HEK293 (cell line): ENCODE measurements around the gene ANKH.
"Not testable (repeated sequence)": the region's sequence is repeated elsewhere in the genome, so short reads cannot be mapped to it uniquely, and the experiment has no call there.

Source experiments
- CTCF ChIA-PET: fragments of 350-600 bp; formaldehyde crosslinking; extraction: SDS; loops from one replicate; lab custom pipeline; 2021; ENCODE audit warnings: antibody characterized with exemption; lab: Yijun Ruan, JAX
- POLR2A ChIA-PET: fragments of 300-600 bp; formaldehyde crosslinking; extraction: SDS; loops from one replicate; lab custom pipeline; 2020; ENCODE audit warnings: antibody characterized with exemption, inconsistent platforms; lab: Yijun Ruan, JAX
- H3K27ac ChIP-seq: fragments of 200-500 bp; sonication (Bioruptor generic); 2 replicates; pipeline ENCODE4 v1.5.1; 2014; ENCODE audit warnings: low read depth, low read length, control low read depth, inconsistent platforms; ENCODE audit errors: extremely low read depth
- H3K36me3 ChIP-seq, 2 experiments: fragments of 200-500 bp in 1 of 2; sonication (Bioruptor generic) in 1 of 2; 1 replicate in 1 of 2; 2 replicates in 1 of 2; pipeline ENCODE4 v1.5.1; 2014 to 2017; ENCODE audit warnings: inconsistent platforms in 2 of 2, low read length in 2 of 2; ENCODE audit not compliant: control insufficient read depth in 2 of 2, insufficient read depth in 1 of 2
- H3K4me1 ChIP-seq: fragments of 200-500 bp; sonication (Bioruptor generic); 2 replicates; pipeline ENCODE4 v1.5.1; 2014; ENCODE audit warnings: mild to moderate bottlenecking, low read length, inconsistent platforms; ENCODE audit not compliant: control insufficient read depth, insufficient read depth
- H3K4me3 ChIP-seq: 2 replicates; pipeline ENCODE4 v1.5.1; 2011; ENCODE audit warnings: low read depth, mild to moderate bottlenecking, control low read depth, low read length, moderate library complexity
- H3K9me3 ChIP-seq: fragments of 200-500 bp; sonication (Bioruptor generic); 2 replicates; pipeline ENCODE4 v1.5.1; 2014; ENCODE audit warnings: low read depth, low read length, inconsistent platforms; ENCODE audit not compliant: control insufficient read depth, insufficient read depth
- GFI1B ChIP-seq: fragments of 450-650 bp; formaldehyde crosslinking; IDR thresholded peaks from 2 replicates; pipeline ENCODE4 v1.5.1; 2016; ENCODE audit warnings: missing biosample characterization, missing genetic modification characterization
- GLI4 ChIP-seq: fragments of 450-650 bp; formaldehyde crosslinking; IDR thresholded peaks from 2 replicates; pipeline ENCODE4 v1.5.1; 2016; ENCODE audit warnings: missing biosample characterization, missing genetic modification characterization
- ZBTB7A ChIP-seq: fragments of 450-650 bp; formaldehyde crosslinking; IDR thresholded peaks from 2 replicates; pipeline ENCODE4 v1.5.1; 2016; ENCODE audit warnings: low read depth, missing biosample characterization, missing genetic modification characterization
- ZIC2 ChIP-seq: fragments of 450-650 bp; formaldehyde crosslinking; IDR thresholded peaks from 2 replicates; pipeline ENCODE4 v1.5.1; 2016; ENCODE audit warnings: missing biosample characterization, missing genetic modification characterization
- ZNF112 ChIP-seq: fragments of 450-650 bp; formaldehyde crosslinking; IDR thresholded peaks from 2 replicates; pipeline ENCODE4 v1.5.0; 2017; ENCODE audit warnings: missing biosample characterization, missing genetic modification characterization
- ZNF114 ChIP-seq: fragments of 450-650 bp; formaldehyde crosslinking; IDR thresholded peaks from 2 replicates; pipeline ENCODE4 v1.5.0; 2017; ENCODE audit warnings: missing biosample characterization, missing genetic modification characterization
- ZNF214 ChIP-seq: fragments of 450-650 bp; formaldehyde crosslinking; IDR thresholded peaks from 2 replicates; pipeline ENCODE4 v1.5.1; 2017; ENCODE audit warnings: missing biosample characterization, mild to moderate bottlenecking, missing genetic modification characterization, borderline replicate concordance
- ZNF292 ChIP-seq: fragments of 450-650 bp; formaldehyde crosslinking; IDR thresholded peaks from 2 replicates; pipeline ENCODE4 v1.5.1; 2016; ENCODE audit warnings: low read depth, missing biosample characterization, missing genetic modification characterization, borderline replicate concordance
- ZNF37A ChIP-seq: fragments of 450-650 bp; IDR thresholded peaks from 2 replicates; pipeline ENCODE4 v1.5.1; 2018; ENCODE audit warnings: missing biosample characterization, missing genetic modification characterization
- ZNF404 ChIP-seq: fragments of 450-650 bp; formaldehyde crosslinking; IDR thresholded peaks from 2 replicates; pipeline ENCODE4 v1.5.1; 2017; ENCODE audit warnings: missing biosample characterization, missing genetic modification characterization
- ZNF514 ChIP-seq: fragments of 450-650 bp; formaldehyde crosslinking; IDR thresholded peaks from 2 replicates; pipeline ENCODE4 v1.5.1; 2016; ENCODE audit warnings: missing biosample characterization, missing genetic modification characterization
- ZNF549 ChIP-seq: fragments of 450-650 bp; IDR thresholded peaks from 2 replicates; pipeline ENCODE4 v1.5.1; 2018; ENCODE audit warnings: missing biosample characterization, missing genetic modification characterization, mild to moderate bottlenecking, inconsistent platforms, moderate library complexity
- ZNF571 ChIP-seq: fragments of 450-650 bp; formaldehyde crosslinking; IDR thresholded peaks from 2 replicates; pipeline ENCODE4 v1.5.0; 2017; ENCODE audit warnings: missing biosample characterization, missing genetic modification characterization
- ZNF747 ChIP-seq: fragments of 450-650 bp; formaldehyde crosslinking; IDR thresholded peaks from 2 replicates; pipeline ENCODE4 v1.5.1; 2016; ENCODE audit warnings: missing biosample characterization, missing genetic modification characterization
- TF ChIP-seq, protein P1 (sequence below): fragments of 450-650 bp; formaldehyde crosslinking; IDR thresholded peaks from 2 replicates; pipeline ENCODE4 v1.5.1; 2016; ENCODE audit warnings: missing biosample characterization, missing genetic modification characterization
- TF ChIP-seq, protein P2 (sequence below): fragments of 450-650 bp; formaldehyde crosslinking; IDR thresholded peaks from 2 replicates; pipeline ENCODE4 v1.5.1; 2017; ENCODE audit warnings: missing biosample characterization, missing genetic modification characterization
- TF ChIP-seq, protein P3 (sequence below): fragments of 450-650 bp; formaldehyde crosslinking; IDR thresholded peaks from 2 replicates; pipeline ENCODE4 v1.5.1; 2016; ENCODE audit warnings: missing biosample characterization, missing genetic modification characterization
- TF ChIP-seq, protein P4 (sequence below): fragments of 450-650 bp; formaldehyde crosslinking; IDR thresholded peaks from 2 replicates; pipeline ENCODE4 v1.5.1; 2016; ENCODE audit warnings: missing biosample characterization, missing genetic modification characterization, low read depth
- TF ChIP-seq, protein P5 (sequence below): fragments of 450-650 bp; formaldehyde crosslinking; IDR thresholded peaks from 2 replicates; pipeline ENCODE4 v1.5.1; 2016; ENCODE audit warnings: missing biosample characterization, missing genetic modification characterization, low read depth
- TF ChIP-seq, protein P6 (sequence below): IDR thresholded peaks from 2 replicates; pipeline ENCODE4 v1.6.1; 2011; ENCODE audit warnings: mild to moderate bottlenecking, low read depth, low read length, borderline replicate concordance
- TF ChIP-seq, protein P7 (sequence below): fragments of 450-650 bp; formaldehyde crosslinking; IDR thresholded peaks from 2 replicates; pipeline ENCODE4 v1.5.1; 2016; ENCODE audit warnings: missing biosample characterization, missing genetic modification characterization

ANKH gene

DNA sequence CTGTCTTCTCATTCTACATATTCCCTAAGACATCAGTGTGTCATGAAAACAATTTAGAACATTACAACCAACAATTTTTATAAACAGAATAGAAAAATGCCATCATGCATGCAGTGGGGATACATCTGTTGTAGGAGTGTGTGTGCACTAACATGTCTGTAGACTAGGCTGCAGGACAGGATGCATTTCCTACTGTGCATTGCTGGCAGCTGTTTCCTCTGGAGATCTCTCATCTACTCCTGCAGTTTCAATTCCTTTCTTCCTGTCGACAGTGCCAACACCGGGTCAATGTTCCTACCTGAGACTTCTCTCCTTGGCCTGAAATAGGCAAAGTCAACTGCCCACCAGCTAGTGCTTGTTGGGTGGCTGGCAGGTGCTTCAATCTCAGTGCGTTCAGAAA, 69.8 kb downstream of the ANKH start (continued):
- TF ChIP-seq, protein P1, sequence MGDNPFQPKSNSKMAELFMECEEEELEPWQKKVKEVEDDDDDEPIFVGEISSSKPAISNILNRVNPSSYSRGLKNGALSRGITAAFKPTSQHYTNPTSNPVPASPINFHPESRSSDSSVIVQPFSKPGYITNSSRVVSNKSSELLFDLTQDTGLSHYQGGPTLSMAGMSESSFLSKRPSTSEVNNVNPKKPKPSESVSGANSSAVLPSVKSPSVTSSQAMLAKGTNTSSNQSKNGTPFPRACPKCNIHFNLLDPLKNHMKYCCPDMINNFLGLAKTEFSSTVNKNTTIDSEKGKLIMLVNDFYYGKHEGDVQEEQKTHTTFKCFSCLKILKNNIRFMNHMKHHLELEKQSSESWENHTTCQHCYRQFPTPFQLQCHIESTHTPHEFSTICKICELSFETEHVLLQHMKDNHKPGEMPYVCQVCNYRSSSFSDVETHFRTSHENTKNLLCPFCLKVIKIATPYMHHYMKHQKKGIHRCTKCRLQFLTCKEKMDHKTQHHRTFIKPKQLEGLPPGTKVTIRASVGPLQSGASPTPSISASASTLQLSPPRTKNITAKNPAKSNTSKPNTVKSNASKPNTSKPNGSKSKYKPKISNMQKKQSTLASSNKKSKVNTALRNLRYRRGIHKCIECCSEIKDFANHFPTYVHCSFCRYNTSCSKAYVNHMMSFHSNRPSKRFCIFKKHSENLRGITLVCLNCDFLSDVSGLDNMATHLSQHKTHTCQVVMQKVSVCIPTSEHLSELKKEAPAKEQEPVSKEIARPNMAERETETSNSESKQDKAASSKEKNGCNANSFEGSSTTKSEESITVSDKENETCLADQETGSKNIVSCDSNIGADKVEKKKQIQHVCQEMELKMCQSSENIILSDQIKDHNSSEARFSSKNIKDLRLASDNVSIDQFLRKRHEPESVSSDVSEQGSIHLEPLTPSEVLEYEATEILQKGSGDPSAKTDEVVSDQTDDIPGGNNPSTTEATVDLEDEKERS (tag by site-specific recombination): no peak
- TF ChIP-seq ZNF747: no peak
- TF ChIP-seq, protein P2, sequence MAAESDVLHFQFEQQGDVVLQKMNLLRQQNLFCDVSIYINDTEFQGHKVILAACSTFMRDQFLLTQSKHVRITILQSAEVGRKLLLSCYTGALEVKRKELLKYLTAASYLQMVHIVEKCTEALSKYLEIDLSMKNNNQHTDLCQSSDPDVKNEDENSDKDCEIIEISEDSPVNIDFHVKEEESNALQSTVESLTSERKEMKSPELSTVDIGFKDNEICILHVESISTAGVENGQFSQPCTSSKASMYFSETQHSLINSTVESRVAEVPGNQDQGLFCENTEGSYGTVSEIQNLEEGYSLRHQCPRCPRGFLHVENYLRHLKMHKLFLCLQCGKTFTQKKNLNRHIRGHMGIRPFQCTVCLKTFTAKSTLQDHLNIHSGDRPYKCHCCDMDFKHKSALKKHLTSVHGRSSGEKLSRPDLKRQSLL (tag by site-specific recombination): no peak
- TF ChIP-seq ZNF514 (tag by site-specific recombination): no peak
- TF ChIP-seq GFI1B (tag by site-specific recombination): no peak
- no peak for TF ChIP-seq ZIC2 (tag by site-specific recombination)

DNA sequence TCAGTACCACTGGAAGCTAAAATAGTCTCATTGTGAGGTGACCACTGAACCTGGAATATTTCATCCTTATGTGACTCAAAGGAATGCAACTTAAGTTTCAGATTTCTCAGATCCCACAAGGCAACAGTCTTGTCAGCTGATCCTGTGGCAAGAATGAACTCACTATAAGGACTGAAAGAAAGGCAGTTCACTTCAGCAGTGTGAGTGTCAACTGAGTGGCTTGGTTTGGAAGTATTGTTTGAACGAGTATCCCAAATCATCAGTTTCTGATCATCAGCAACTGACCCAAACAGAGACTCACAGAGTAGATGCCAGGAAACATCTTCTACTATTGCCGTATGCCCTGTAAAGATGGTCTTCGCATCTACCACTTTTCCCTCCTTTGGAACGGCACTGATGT, 74.2 kb downstream of the ANKH start:
- H3K4me1 ChIP-seq, POLR2A ChIA-PET, H3K9me3 ChIP-seq, H3K36me3 ChIP-seq, CTCF ChIA-PET, H3K4me3 ChIP-seq, H3K27ac ChIP-seq: not testable (repeated sequence)

DNA sequence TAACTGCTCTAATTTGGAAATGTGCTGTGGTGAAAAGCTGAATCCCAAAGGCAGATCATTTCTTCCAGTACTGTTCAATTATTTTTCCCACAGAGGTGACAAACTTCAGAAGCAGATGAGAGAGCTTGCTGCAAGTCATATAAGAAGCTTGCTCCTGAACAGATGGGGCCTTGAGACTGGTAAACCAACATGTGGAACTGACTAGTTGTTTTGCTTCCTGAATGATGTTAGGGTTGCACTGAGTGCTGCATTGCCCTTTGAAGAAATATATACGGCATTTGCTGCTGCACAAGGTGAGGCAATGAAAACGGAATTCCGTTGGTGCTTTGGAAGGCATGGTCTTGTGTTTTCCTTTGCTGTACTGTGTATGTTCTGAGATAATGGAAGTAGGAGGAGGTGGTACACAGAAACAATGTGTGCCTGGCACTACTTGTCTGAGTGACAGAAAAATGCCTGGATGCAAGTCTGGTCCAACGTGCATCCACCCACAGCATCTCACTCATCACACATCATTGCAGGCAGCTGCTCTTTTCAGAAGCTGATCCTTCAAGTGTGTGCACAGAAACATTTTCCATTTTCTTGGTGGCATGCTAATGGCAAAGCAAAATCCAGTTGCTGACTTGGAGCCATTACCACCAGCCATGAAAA, 76.9 kb downstream of the ANKH start:
- Histone ChIP-seq H3K4me1 (no peaks in the 10 kb centered on the region), H3K9me3 (no peaks in the 10 kb centered on the region), H3K27ac (no peak overlapping the region), H3K4me3 (no peak overlapping the region), H3K36me3 (no peaks in the 10 kb centered on the region)
- ChIA-PET POLR2A (no interaction called here), CTCF (no interaction called here)
- TF ChIP-seq, protein P3, sequence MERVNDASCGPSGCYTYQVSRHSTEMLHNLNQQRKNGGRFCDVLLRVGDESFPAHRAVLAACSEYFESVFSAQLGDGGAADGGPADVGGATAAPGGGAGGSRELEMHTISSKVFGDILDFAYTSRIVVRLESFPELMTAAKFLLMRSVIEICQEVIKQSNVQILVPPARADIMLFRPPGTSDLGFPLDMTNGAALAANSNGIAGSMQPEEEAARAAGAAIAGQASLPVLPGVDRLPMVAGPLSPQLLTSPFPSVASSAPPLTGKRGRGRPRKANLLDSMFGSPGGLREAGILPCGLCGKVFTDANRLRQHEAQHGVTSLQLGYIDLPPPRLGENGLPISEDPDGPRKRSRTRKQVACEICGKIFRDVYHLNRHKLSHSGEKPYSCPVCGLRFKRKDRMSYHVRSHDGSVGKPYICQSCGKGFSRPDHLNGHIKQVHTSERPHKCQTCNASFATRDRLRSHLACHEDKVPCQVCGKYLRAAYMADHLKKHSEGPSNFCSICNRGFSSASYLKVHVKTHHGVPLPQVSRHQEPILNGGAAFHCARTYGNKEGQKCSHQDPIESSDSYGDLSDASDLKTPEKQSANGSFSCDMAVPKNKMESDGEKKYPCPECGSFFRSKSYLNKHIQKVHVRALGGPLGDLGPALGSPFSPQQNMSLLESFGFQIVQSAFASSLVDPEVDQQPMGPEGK (tag by site-specific recombination): no peak
- TF ChIP-seq GLI4 (tag by site-specific recombination): no peak
- TF ChIP-seq ZNF112 (tag by site-specific recombination): no peak
- no peak for TF ChIP-seq ZNF114 (tag by site-specific recombination)
- no peak for TF ChIP-seq ZNF292
- TF ChIP-seq, protein P4, sequence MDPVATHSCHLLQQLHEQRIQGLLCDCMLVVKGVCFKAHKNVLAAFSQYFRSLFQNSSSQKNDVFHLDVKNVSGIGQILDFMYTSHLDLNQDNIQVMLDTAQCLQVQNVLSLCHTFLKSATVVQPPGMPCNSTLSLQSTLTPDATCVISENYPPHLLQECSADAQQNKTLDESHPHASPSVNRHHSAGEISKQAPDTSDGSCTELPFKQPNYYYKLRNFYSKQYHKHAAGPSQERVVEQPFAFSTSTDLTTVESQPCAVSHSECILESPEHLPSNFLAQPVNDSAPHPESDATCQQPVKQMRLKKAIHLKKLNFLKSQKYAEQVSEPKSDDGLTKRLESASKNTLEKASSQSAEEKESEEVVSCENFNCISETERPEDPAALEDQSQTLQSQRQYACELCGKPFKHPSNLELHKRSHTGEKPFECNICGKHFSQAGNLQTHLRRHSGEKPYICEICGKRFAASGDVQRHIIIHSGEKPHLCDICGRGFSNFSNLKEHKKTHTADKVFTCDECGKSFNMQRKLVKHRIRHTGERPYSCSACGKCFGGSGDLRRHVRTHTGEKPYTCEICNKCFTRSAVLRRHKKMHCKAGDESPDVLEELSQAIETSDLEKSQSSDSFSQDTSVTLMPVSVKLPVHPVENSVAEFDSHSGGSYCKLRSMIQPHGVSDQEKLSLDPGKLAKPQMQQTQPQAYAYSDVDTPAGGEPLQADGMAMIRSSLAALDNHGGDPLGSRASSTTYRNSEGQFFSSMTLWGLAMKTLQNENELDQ (tag by site-specific recombination): no peak
- TF ChIP-seq, protein P5, sequence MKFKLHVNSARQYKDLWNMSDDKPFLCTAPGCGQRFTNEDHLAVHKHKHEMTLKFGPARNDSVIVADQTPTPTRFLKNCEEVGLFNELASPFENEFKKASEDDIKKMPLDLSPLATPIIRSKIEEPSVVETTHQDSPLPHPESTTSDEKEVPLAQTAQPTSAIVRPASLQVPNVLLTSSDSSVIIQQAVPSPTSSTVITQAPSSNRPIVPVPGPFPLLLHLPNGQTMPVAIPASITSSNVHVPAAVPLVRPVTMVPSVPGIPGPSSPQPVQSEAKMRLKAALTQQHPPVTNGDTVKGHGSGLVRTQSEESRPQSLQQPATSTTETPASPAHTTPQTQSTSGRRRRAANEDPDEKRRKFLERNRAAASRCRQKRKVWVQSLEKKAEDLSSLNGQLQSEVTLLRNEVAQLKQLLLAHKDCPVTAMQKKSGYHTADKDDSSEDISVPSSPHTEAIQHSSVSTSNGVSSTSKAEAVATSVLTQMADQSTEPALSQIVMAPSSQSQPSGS (tag by site-specific recombination): no peak
- TF ChIP-seq ZNF549: no peak
- no peak for TF ChIP-seq ZNF404 (tag by site-specific recombination)
- no peak for TF ChIP-seq ZNF571 (tag by site-specific recombination)
- no peak for TF ChIP-seq ZNF214
- TF ChIP-seq, protein P6, sequence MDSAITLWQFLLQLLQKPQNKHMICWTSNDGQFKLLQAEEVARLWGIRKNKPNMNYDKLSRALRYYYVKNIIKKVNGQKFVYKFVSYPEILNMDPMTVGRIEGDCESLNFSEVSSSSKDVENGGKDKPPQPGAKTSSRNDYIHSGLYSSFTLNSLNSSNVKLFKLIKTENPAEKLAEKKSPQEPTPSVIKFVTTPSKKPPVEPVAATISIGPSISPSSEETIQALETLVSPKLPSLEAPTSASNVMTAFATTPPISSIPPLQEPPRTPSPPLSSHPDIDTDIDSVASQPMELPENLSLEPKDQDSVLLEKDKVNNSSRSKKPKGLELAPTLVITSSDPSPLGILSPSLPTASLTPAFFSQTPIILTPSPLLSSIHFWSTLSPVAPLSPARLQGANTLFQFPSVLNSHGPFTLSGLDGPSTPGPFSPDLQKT: no peak
- TF ChIP-seq, protein P7, sequence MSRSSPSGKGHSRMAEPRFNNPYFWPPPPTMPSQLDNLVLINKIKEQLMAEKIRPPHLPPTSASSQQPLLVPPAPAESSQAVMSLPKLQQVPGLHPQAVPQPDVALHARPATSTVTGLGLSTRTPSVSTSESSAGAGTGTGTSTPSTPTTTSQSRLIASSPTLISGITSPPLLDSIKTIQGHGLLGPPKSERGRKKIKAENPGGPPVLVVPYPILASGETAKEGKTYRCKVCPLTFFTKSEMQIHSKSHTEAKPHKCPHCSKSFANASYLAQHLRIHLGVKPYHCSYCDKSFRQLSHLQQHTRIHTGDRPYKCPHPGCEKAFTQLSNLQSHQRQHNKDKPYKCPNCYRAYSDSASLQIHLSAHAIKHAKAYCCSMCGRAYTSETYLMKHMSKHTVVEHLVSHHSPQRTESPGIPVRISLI (tag by site-specific recombination): no peak
- TF ChIP-seq ZNF37A (tag by site-specific recombination): no peak
- TF ChIP-seq ZBTB7A (tag by site-specific recombination): no peak
